H1 (cell line): Measurements from ENCODE around the gene SLC30A2. TPM values are rescaled to one million over a fixed set of nuclear protein-coding genes. Genes with fewer than 3 reads are reported as not detected.

Source experiments
- polyA plus RNA-seq, 7 experiments: library from polyadenylated mRNA; depleted of rRNA in 3 of 7; stranded (reverse) in 5 of 7; unstranded in 2 of 7; fragments of >200 nt in 5 of 7; fragments of 200-250 nt in 2 of 7; gene quantifications; 1 replicate in 5 of 7; 2 replicates in 1 of 7; 4 replicates in 1 of 7; pipeline versions ENCODE4 v1.2.1 to v1.2.3, GENCODE V29; 2011 to 2013; ENCODE audit warnings: missing spikeins in 2 of 7, mixed read lengths in 2 of 7
- total RNA-seq: library from RNA; stranded (reverse); fragmentation: NEBNext Ultra II Directional; extraction: Animal tissue kit (Norgen Biotek cat#: 25700); gene quantifications from 2 replicates; pipeline ENCODE4 v1.2.1, GENCODE V29; 2021
- TF ChIP-seq, protein P1 (sequence below): IDR thresholded peaks from 2 replicates; pipeline ENCODE4 v1.6.1; 2012; ENCODE audit warnings: low read length, inconsistent platforms

SLC30A2 gene
- total and polyA plus RNA-seq, 2 of the 8 experiments (the other 6 are each of a cell fraction or from before 2014, with no cell fraction given) = 0.19 to 0.76 TPM

DNA sequence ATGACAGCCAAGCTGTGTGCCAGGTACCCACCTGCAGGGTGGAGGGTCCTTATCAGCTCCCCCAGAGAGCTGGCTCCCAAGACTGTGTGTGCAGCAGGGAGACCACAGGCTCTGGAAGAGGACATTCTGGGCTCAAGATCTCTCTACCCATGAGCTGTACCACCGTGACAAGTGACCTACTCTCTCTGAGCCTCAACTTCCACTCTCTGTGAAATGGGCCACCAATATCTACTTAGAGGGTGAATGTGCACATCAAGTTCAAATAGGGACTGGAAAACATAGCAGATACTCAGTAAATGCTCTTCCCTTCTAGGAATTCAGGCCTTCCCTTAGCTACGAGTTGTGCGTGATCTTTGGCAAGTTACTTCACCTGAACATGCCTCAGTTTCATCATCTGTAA, 1.5 kb downstream of the SLC30A2 start (continued):
- TF ChIP-seq, protein P1, sequence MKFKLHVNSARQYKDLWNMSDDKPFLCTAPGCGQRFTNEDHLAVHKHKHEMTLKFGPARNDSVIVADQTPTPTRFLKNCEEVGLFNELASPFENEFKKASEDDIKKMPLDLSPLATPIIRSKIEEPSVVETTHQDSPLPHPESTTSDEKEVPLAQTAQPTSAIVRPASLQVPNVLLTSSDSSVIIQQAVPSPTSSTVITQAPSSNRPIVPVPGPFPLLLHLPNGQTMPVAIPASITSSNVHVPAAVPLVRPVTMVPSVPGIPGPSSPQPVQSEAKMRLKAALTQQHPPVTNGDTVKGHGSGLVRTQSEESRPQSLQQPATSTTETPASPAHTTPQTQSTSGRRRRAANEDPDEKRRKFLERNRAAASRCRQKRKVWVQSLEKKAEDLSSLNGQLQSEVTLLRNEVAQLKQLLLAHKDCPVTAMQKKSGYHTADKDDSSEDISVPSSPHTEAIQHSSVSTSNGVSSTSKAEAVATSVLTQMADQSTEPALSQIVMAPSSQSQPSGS = no peak
